ACHN (cell line): ENCODE measurements around the gene BCORL1.

ENCODE experiments used
- DNase-seq: peaks from one replicate; pipeline ENCODE4 v3.0.0-alpha.2; 2015
- in situ Hi-C: cut with HindIII; loops from 2 replicates; pipeline ENCODE4 v1.10.0; 2017; ENCODE audit warnings: low sequenced_read_pairs, low pct_ligation_motif_present, low pct_unique_long_range_greater_than_20kb

Gene BCORL1

GRCh38 chrX:130083656-130084382, 101.4 kb downstream of the BCORL1 start:
- in situ Hi-C loops = no loop called here
- DNase-seq = no peak

- in situ Hi-C loops = no loop called here
Observed at GRCh38 chrX:130084631-130085237, 102.3 kb downstream of the BCORL1 start.

GRCh38 chrX:130085551-130086446, 103.4 kb downstream of the BCORL1 start:
- in situ Hi-C loops = no loop called here
- no peak for DNase-seq

More at GRCh38 chrX:130084631-130085237, 102.3 kb downstream of the BCORL1 start:
- no peak for DNase-seq

- in situ Hi-C loops = no loop called here
Observed at GRCh38 chrX:130086447-130087206, 104.2 kb downstream of the BCORL1 start.

GRCh38 chrX:130090364-130090763, 107.9 kb downstream of the BCORL1 start:
- in situ Hi-C loops = no loop called here
- DNase-seq = no peak

More at GRCh38 chrX:130086447-130087206, 104.2 kb downstream of the BCORL1 start:
- DNase-seq = no peak

- no peak for DNase-seq
Observed at GRCh38 chrX:130091980-130092522, 109.6 kb downstream of the BCORL1 start.

GRCh38 chrX:130093271-130093670, 110.8 kb downstream of the BCORL1 start:
- DNase-seq = no peak
- in situ Hi-C loops = no loop called here

More at GRCh38 chrX:130091980-130092522, 109.6 kb downstream of the BCORL1 start:
- in situ Hi-C loops = no loop called here

- no peak for DNase-seq
- in situ Hi-C loops = no loop called here
Observed at GRCh38 chrX:130094696-130095095, 112.3 kb downstream of the BCORL1 start.

GRCh38 chrX:130095249-130096030, 113.0 kb downstream of the BCORL1 start:
- in situ Hi-C loops = no loop called here
- DNase-seq = no peak

GRCh38 chrX:130097507-130098209, 115.2 kb downstream of the BCORL1 start:
- in situ Hi-C loops = no loop called here
- DNase-seq = no peak

GRCh38 chrX:130098210-130098552, 115.7 kb downstream of the BCORL1 start:
- no peak for DNase-seq
- in situ Hi-C loops = no loop called here

GRCh38 chrX:130100180-130100579, 117.7 kb downstream of the BCORL1 start:
- in situ Hi-C loops = no loop called here

GRCh38 chrX:130103605-130104004, 121.2 kb downstream of the BCORL1 start:
- in situ Hi-C loops = no loop called here
- no peak for DNase-seq

More at GRCh38 chrX:130100180-130100579, 117.7 kb downstream of the BCORL1 start:
- no peak for DNase-seq

- in situ Hi-C loops = no loop called here
- no peak for DNase-seq
Observed at GRCh38 chrX:130105244-130105643, 122.8 kb downstream of the BCORL1 start.

GRCh38 chrX:130106071-130106470, 123.6 kb downstream of the BCORL1 start:
- DNase-seq = no peak
- in situ Hi-C loops = no loop called here
